DND-41 (cell line): Measurements from ENCODE around the gene SLITRK5.

ENCODE experiments used
- ATAC-seq: fragments of 200-7000 bp; cut with Tn5 transposase; 3 replicates; pipeline ENCODE4 v1.9.1; 2021; ENCODE audit warnings: low read depth; ENCODE audit not compliant: insufficient read depth
- DNase-seq: peaks from one replicate; pipeline ENCODE4 v3.0.0-alpha.2; 2020
- H2AFZ ChIP-seq: 2 replicates; pipeline ENCODE4 v1.6.0; 2012; ENCODE audit warnings: low read depth, low read length
- H3K27ac ChIP-seq: 2 replicates; pipeline ENCODE4 v1.5.1; 2012; ENCODE audit warnings: low read length, inconsistent platforms
- H3K27me3 ChIP-seq: fragments of 200-600 bp; sonication (generic); 2 replicates; pipeline ENCODE4 v1.6.0; 2012; ENCODE audit warnings: low read length, mild to moderate bottlenecking, inconsistent platforms; ENCODE audit not compliant: insufficient read depth, poor library complexity
- H3K36me3 ChIP-seq: 2 replicates; pipeline ENCODE4 v1.5.1; 2012; ENCODE audit warnings: low read length, inconsistent platforms; ENCODE audit not compliant: insufficient read depth
- H3K4me1 ChIP-seq: 2 replicates; pipeline ENCODE4 v1.5.1; 2012; ENCODE audit warnings: mild to moderate bottlenecking, low read length; ENCODE audit not compliant: insufficient read depth
- H3K4me2 ChIP-seq: 2 replicates; pipeline ENCODE4 v1.6.0; 2012; ENCODE audit warnings: mild to moderate bottlenecking, moderate library complexity, low read length, inconsistent platforms; ENCODE audit not compliant: insufficient read depth
- H3K4me3 ChIP-seq, 2 experiments: fragments of 200-600 bp in 1 of 2; shearing (Covaris generic) in 1 of 2; 2 replicates each; pipeline ENCODE4 v1.5.1; 2012 to 2016; ENCODE audit warnings: inconsistent platforms in 2 of 2, low read length in 2 of 2, mild to moderate bottlenecking in 2 of 2, low read depth in 1 of 2, moderate library complexity in 1 of 2
- H3K79me2 ChIP-seq: 2 replicates; pipeline ENCODE4 v1.6.0; 2012; ENCODE audit warnings: low read length, inconsistent platforms; ENCODE audit not compliant: insufficient read depth
- H3K9ac ChIP-seq: 2 replicates; pipeline ENCODE4 v1.6.0; 2012; ENCODE audit warnings: low read depth, mild to moderate bottlenecking, inconsistent platforms, low read length, moderate library complexity
- H3K9me3 ChIP-seq: 2 replicates; pipeline ENCODE4 v1.5.1; 2012; ENCODE audit warnings: low read length, moderate library complexity, mild to moderate bottlenecking, inconsistent platforms; ENCODE audit not compliant: insufficient read depth, severe bottlenecking
- H4K20me1 ChIP-seq: 2 replicates; pipeline ENCODE4 v1.6.0; 2012; ENCODE audit warnings: low read length; ENCODE audit not compliant: insufficient read depth
- CTCF ChIP-seq: IDR thresholded peaks from 2 replicates; pipeline ENCODE4 v1.5.1; 2012; ENCODE audit warnings: borderline replicate concordance, low read length, moderate library complexity, mild to moderate bottlenecking; ENCODE audit not compliant: poor library complexity, severe bottlenecking; ENCODE audit errors: extremely low read depth
- EZH2 ChIP-seq: IDR thresholded peaks from 3 replicates; pipeline ENCODE4 v1.6.1; 2012; ENCODE audit warnings: borderline replicate concordance, low read depth, mild to moderate bottlenecking, moderate library complexity, low read length, inconsistent platforms; ENCODE audit not compliant: severe bottlenecking

The SLITRK5 gene

GRCh38 chr13:87661471-87661870 is 9.7 kb upstream of the SLITRK5 start:
- Histone ChIP-seq H2AFZ (no peak overlapping the region), H3K79me2 (no peaks in the 10 kb centered on the region), H3K4me1 (no peaks in the 10 kb centered on the region), H3K9me3 (no peaks in the 10 kb centered on the region), H3K36me3 (no peaks in the 10 kb centered on the region), H3K27me3 (no peaks in the 10 kb centered on the region), H3K27ac (no peak overlapping the region), H3K9ac (no peak overlapping the region), H4K20me1 (no peaks in the 10 kb centered on the region), H3K4me3 (no peak overlapping the region), H3K4me2 (no peak overlapping the region)
- ATAC-seq (no peak), DNase-seq (no peak)
- no peak for TF ChIP-seq CTCF
- no peak for TF ChIP-seq EZH2

- no peaks in the 10 kb centered on the region for H3K27me3 ChIP-seq
- no peaks in the 10 kb centered on the region for H3K36me3 ChIP-seq
- H3K4me3 ChIP-seq, result no peak overlapping the region
- DNase-seq, result no peak
- no peaks in the 10 kb centered on the region for H4K20me1 ChIP-seq
- ATAC-seq, result no peak
- H3K4me2 ChIP-seq, result no peak overlapping the region
- TF ChIP-seq EZH2 (no peak), CTCF (no peak)
- H3K27ac ChIP-seq, result no peak overlapping the region
- H3K9me3 ChIP-seq, result no peaks in the 10 kb centered on the region
- H3K79me2 ChIP-seq, result no peaks in the 10 kb centered on the region
- no peak overlapping the region for H2AFZ ChIP-seq
- H3K9ac ChIP-seq, result no peak overlapping the region
- H3K4me1 ChIP-seq, result no peaks in the 10 kb centered on the region
Observed at GRCh38 chr13:87666831-87667230, 4.3 kb upstream of the SLITRK5 start.

GRCh38 chr13:87667686-87668085 is 3.5 kb upstream of the SLITRK5 start:
- Histone ChIP-seq H3K9me3 (no peaks in the 10 kb centered on the region), H3K9ac (no peak overlapping the region), H3K36me3 (no peaks in the 10 kb centered on the region), H3K79me2 (no peaks in the 10 kb centered on the region), H3K4me2 (no peak overlapping the region), H3K4me3 (no peak overlapping the region), H2AFZ (no peak overlapping the region), H3K27ac (no peak overlapping the region), H4K20me1 (no peaks in the 10 kb centered on the region), H3K27me3 (no peaks in the 10 kb centered on the region), H3K4me1 (no peaks in the 10 kb centered on the region)
- no peak for ATAC-seq
- TF ChIP-seq EZH2 (no peak), CTCF (no peak)
- DNase-seq, result no peak
